Prostate gland (tissue), 2 donors: ENCODE data around the gene EOGT. TPM values are rescaled to one million over a fixed set of nuclear protein-coding genes. Genes with fewer than 3 reads are reported as not detected.

Experiments
- DNase-seq: peaks from one replicate; pipeline ENCODE4 v3.0.0-alpha.2; 2019; ENCODE audit warnings: low spot score
- H3K27ac ChIP-seq, 2 donors: fragments of 200-600 bp; sonication (generic); 2 replicates each; pipeline ENCODE4 v1.5.1; 2017 to 2019
- H3K27me3 ChIP-seq: fragments of 200-600 bp; sonication (generic); replicated peaks from 2 replicates; pipeline ENCODE4 v1.5.1; 2019; ENCODE audit not compliant: insufficient read depth
- H3K36me3 ChIP-seq, 2 donors: fragments of 200-600 bp; sonication (generic); 1 replicate in 1 of 2; 2 replicates in 1 of 2; pipeline versions ENCODE4 v1.5.1 to v1.8.1; 2017 to 2019
- H3K4me1 ChIP-seq: fragments of 200-600 bp; sonication (generic); replicated peaks from 2 replicates; pipeline ENCODE4 v1.5.1; 2019
- H3K4me3 ChIP-seq, 2 donors: fragments of 200-600 bp; sonication (generic); 2 replicates each; pipeline ENCODE4 v1.5.1; 2017 to 2019
- H3K9me3 ChIP-seq: fragments of 200-600 bp; sonication (generic); 2 replicates; pipeline ENCODE4 v1.5.1; 2017
- POLR2A ChIP-seq: fragments of 450-650 bp; IDR thresholded peaks from one replicate; pipeline ENCODE4 v1.6.1; 2016; ENCODE audit warnings: antibody characterized with exemption, mild to moderate bottlenecking
- POLR2AphosphoS5 ChIP-seq: sonication (generic); formaldehyde crosslinking; IDR thresholded peaks from one replicate; pipeline ENCODE4 v1.6.1; 2017; ENCODE audit warnings: antibody characterized with exemption
- WGBS: methylation state at CpG from one replicate; pipeline ENCODE4 v1.1.5; 2018; 5-methylcytosine and 5-hydroxymethylcytosine counted together
- intact Hi-C: fragments of 100-400 bp; cut with DNase I; formaldehyde crosslinking; loops from one replicate; pipeline ENCODE4 v1.14.2; 2022
- total RNA-seq, 2 donors: library from RNA; depleted of rRNA; stranded (reverse); fragments of >200 nt; gene quantifications; one replicate each; pipeline ENCODE4 v1.1.0, GENCODE V29; 2016
- TF ChIP-seq, protein P1 (sequence below), 4 experiments: fragments of 200-600 bp in 2 of 4; fragments of 450-650 bp in 2 of 4; sonication (generic) in 2 of 4; IDR thresholded peaks; 1 replicate in 3 of 4; 2 replicates in 1 of 4; pipeline ENCODE4 v1.5.1; 2016 to 2019; ENCODE audit warnings: antibody characterized with exemption in 4 of 4, mild to moderate bottlenecking in 2 of 4, moderate library complexity in 2 of 4

Gene EOGT
- total RNA-seq, 2 donors from 2014 or later: 40.4 to 42.8 TPM

- Histone ChIP-seq H3K36me3 (no peaks in the 10 kb centered on the region), H3K9me3 (no peaks in the 10 kb centered on the region), H3K4me3 (no peak overlapping the region), H3K27ac (no peak overlapping the region), H3K27me3 (peaks cover 2% of the 10 kb centered on the region), H3K4me1 (no peaks in the 10 kb centered on the region)
- intact Hi-C loops: no loop called here
- no peak for TF ChIP-seq POLR2AphosphoS5
- no peak for TF ChIP-seq POLR2A
- TF ChIP-seq, protein P1, sequence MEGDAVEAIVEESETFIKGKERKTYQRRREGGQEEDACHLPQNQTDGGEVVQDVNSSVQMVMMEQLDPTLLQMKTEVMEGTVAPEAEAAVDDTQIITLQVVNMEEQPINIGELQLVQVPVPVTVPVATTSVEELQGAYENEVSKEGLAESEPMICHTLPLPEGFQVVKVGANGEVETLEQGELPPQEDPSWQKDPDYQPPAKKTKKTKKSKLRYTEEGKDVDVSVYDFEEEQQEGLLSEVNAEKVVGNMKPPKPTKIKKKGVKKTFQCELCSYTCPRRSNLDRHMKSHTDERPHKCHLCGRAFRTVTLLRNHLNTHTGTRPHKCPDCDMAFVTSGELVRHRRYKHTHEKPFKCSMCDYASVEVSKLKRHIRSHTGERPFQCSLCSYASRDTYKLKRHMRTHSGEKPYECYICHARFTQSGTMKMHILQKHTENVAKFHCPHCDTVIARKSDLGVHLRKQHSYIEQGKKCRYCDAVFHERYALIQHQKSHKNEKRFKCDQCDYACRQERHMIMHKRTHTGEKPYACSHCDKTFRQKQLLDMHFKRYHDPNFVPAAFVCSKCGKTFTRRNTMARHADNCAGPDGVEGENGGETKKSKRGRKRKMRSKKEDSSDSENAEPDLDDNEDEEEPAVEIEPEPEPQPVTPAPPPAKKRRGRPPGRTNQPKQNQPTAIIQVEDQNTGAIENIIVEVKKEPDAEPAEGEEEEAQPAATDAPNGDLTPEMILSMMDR (IDR thresholded peaks at IDR 0.05): no peak
- no peak for DNase-seq
- WGBS: 89% methylated on average over 3 of the region's 3 CpGs
Measured at GRCh38 chr3:68957895-68958294, 55.6 kb downstream of the EOGT start.

- TF ChIP-seq, protein P1 (IDR thresholded peaks at IDR 0.05): no peak
- no peak for TF ChIP-seq POLR2AphosphoS5
- no peak for TF ChIP-seq POLR2A
- intact Hi-C loops: no loop called here
- DNase-seq: no peak
- no peaks in the 10 kb centered on the region for H3K27me3 ChIP-seq
- no peaks in the 10 kb centered on the region for H3K9me3 ChIP-seq
- H3K36me3 ChIP-seq: no peaks in the 10 kb centered on the region
- H3K4me1 ChIP-seq: no peaks in the 10 kb centered on the region
- H3K27ac ChIP-seq: no peak overlapping the region
- H3K4me3 ChIP-seq: no peak overlapping the region
- 53% methylated on average over 6 of the region's 6 CpGs for WGBS
Measured at GRCh38 chr3:68953816-68954444, 59.6 kb downstream of the EOGT start.

GRCh38 chr3:68945225-68945624 lies 68.3 kb downstream of the EOGT start:
- 91% methylated on average over 1 of the region's 1 CpG for WGBS
- Histone ChIP-seq H3K36me3 (no peaks in the 10 kb centered on the region), H3K4me1 (no peaks in the 10 kb centered on the region), H3K27ac (no peak overlapping the region), H3K9me3 (no peaks in the 10 kb centered on the region), H3K4me3 (no peak overlapping the region), H3K27me3 (no peaks in the 10 kb centered on the region)
- TF ChIP-seq POLR2A: no peak
- TF ChIP-seq POLR2AphosphoS5: no peak
- TF ChIP-seq, protein P1 (IDR thresholded peaks at IDR 0.05): no peak
- no peak for DNase-seq
- intact Hi-C loops: no loop called here

GRCh38 chr3:68943753-68944500 lies 69.6 kb downstream of the EOGT start:
- WGBS: 91% methylated on average over 1 of the region's 1 CpG
- TF ChIP-seq, protein P1 (IDR thresholded peaks at IDR 0.05): no peak
- no peak for TF ChIP-seq POLR2AphosphoS5
- TF ChIP-seq POLR2A: no peak
- Histone ChIP-seq H3K4me1 (no peaks in the 10 kb centered on the region), H3K9me3 (no peaks in the 10 kb centered on the region), H3K27ac (no peak overlapping the region), H3K36me3 (no peaks in the 10 kb centered on the region), H3K4me3 (no peak overlapping the region), H3K27me3 (no peaks in the 10 kb centered on the region)
- DNase-seq: no peak
- intact Hi-C loops: no loop called here

GRCh38 chr3:68941055-68941454 lies 72.4 kb downstream of the EOGT start:
- Histone ChIP-seq H3K36me3 (no peaks in the 10 kb centered on the region), H3K4me1 (no peaks in the 10 kb centered on the region), H3K27me3 (no peaks in the 10 kb centered on the region), H3K4me3 (no peak overlapping the region), H3K27ac (no peak overlapping the region), H3K9me3 (no peaks in the 10 kb centered on the region)
- WGBS: 67% methylated on average over 6 of the region's 6 CpGs
- intact Hi-C loops: no loop called here
- no peak for DNase-seq
- TF ChIP-seq POLR2AphosphoS5: no peak
- TF ChIP-seq, protein P1 (IDR thresholded peaks at IDR 0.05): no peak
- TF ChIP-seq POLR2A: no peak
